ENCODE data around the gene ATOSA.

The ATOSA gene

DNA sequence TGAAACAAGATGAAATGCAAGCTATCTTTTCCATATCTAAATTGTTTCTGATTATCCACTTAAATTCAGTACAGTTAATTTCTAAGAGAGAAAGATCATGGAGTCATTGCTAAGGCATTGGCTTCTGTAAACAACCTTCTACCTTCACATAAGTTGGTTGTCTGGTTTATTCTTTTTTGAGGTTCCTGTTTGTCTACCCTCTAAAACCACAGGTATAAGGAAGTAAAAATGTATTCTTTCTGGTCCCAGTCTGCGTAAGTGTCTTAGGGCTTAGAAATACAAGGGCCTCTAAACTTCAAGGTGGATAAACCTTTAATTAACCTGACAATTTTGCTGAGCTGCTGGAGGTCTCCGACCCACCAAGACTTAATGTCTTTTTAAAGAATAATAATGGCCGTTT lies 3.6 kb upstream of the ATOSA start:
- no peak for DNase-seq

- no peak for DNase-seq
Observed at GRCh38 chr15:52682200-52682599, 3.0 kb upstream of the ATOSA start.

DNA sequence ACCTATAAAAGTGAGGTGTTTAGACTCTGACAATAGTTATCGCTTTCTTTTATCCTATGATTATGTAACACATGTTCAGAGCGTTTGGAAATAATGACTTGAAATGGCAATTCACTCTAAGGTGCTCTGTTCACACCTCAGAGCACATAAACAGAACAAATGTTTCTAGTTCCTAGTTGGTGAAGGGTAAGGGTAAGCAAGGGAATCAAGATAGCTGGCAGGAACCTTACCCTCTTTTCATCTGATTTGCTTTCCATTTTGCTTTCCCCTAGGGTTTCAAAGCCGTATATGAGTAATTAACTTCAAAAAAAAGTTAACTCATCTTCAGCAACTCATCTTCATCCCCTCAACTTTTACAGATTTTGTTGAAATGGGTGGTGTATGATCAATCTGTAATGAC lies 2.3 kb upstream of the ATOSA start:
- DNase-seq = no peak

- DNase-seq = no peak
Observed at GRCh38 chr15:52680761-52681160, 1.6 kb upstream of the ATOSA start.

DNA sequence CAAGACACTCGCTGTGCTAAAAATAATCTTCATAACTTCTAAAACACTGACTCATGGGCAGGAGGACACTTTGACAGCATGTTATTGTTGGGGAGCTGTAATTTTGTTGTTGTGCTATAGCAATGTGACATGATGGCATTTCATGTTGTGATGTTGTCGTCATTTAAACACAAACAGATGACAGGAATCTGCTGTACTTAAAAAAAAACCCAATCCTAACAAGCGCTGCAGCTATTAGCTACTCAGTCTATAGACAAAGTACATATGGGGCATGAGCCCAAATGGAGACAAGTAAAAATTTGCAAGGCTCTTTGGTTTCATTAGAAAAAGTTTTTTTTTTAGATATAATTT lies 828 bp upstream of the ATOSA start:
- no peak for DNase-seq

DNA sequence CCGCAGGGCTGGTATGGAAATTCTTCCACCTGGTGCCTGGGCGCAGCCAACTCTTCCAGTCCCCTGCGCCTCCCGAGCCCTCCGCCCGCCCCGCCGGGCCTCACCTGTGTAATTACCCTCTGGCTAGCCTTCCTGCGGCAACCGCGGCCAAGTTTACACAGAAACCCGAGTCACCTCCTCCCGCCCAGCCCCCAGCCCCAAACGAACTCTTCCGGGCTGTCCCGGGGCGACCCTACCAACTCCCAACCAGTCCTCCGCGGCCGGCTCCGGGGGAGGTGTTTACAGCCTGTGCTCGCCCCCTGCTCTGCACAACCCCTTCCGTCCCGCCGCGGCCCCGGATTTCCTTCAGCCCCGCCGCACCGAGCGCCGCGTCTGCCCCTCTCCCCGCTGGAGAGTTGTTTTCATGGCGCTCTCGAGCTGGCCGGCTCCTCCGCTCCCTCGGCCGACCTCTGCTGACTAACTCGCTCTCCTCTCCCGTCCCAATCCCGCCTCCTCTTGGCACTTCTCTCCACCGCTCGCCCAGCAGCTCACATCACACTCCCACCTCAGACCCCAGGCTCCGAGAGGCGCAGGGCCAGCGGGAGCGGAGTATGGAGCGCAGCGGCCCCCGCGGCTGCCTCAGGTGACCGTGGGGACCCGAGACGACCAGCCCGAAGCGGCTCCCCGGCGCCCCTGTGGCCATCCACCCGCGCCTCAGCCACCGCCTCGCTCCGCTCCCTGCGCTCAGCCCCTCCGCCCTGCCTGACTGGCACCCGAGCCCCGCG lies 538 bp downstream of the ATOSA start:
- DNase-seq = peak; percentile 32

GRCh38 chr15:52677593-52678467 lies 1.4 kb downstream of the ATOSA start:
- no peak for DNase-seq

DNA sequence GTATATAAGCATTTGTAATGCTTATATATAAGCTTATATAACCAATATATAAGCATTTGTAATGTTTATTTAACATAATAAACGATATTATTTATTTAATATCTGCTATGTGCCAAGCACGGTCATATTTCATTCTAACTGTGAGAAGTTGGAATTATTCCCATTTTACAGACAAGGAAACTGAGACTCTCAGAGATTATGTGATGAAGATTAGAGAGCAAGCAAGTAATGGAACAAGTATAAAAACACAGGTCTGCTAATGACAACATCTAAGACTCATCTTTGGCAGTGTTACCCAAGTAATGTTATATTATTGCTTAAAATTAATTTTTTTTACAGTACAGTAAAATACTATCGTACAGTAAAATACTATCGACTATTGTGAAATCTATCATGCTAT lies 4.4 kb downstream of the ATOSA start:
- DNase-seq = no peak

GRCh38 chr15:52673734-52674133 lies 5.5 kb downstream of the ATOSA start:
- DNase-seq = no peak

DNA sequence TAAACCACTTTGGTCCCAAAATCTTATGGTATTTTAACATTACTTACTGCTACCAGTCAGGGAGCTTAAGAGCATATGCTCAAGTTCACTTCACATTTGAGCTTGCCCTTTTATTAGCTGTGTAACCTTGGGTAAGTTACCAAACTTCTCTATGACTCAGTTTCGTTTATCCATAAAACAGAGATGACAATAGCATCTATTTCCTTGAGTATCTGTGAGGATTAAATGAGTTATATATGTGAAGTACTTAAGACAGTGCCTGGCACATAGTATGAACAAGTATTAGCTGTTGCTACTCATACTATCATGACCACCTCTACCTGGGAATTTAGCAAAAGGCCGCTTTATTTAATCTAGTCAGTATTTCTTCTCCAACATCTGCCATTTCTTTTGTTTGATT lies 5.9 kb downstream of the ATOSA start:
- DNase-seq = no peak

DNA sequence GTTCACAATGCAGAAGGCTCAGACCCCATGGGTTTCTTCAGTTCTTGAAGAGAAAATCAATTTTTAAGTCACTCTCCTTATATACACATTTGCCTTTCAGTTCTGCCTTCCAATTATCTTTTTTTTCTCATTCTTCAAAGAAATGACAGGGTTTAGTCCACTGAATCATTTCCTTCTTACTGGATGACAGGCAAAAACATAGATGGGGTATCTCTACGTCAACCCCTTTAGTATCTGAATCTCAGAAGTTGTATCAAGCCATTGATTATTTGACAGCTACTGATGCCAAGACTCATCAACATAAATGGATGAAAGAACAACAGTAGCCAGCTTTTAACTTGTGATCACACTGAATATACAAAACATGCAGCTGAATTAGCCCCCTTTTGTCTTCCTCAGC lies 6.5 kb downstream of the ATOSA start:
- DNase-seq = no peak

- DNase-seq = no peak
Observed at GRCh38 chr15:52670087-52670486, 9.1 kb downstream of the ATOSA start.

DNA sequence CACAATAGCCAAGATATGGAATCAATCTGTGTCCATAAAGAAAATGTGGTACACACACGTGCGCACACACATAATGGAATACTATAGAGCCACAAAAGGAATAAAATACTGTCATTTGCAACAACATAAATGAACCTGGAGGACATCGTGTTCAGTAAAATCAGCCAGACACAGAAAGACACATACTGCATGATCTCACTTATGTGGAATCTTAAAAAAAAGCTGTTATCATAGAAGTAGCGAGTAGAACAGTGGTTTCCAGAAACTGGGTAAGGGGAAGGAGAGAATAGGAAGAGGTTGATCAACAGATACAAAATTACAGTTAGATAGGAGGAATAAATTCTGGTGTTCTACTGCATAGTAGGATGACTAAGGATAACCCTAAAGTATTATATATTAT lies 11.1 kb downstream of the ATOSA start:
- no peak for DNase-seq

- DNase-seq = no peak
Observed at GRCh38 chr15:52667597-52667996, 11.6 kb downstream of the ATOSA start.

DNA sequence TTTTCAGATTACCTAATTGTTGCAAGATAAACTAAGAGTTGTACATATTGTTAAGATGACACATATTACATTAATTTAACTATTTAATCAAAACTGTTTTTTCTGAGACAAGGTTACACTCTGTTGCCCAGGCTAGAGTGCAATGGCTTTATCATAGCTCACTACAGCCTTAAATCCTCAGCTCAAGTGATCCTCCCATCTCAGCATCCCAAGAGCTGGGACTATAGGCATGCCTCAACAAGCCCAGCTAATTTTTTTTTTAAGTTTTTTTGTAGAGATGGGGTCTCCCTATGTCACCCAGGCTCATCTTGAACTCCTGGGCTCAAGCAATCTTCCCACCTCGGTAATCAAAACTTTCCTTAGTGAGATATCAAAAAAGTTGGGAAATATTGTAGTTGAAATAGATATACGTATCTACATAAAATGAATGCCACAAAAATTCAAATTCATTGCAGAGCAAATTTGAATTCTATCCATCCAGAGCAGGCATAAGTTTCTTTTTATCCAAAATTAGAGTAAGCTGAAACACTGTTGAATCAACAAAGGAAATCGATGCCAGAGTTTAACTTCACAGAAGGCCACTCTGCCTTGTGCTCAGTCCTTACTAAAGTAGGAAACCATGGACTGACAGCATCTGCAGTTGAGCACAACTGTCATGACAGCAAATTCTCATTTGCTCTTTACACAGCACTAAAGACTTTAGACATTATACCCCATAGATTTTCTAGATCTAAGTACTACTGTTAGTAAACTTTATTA lies 15.5 kb downstream of the ATOSA start:
- no peak for DNase-seq

GRCh38 chr15:52661909-52662308 lies 17.3 kb downstream of the ATOSA start:
- no peak for DNase-seq

- no peak for DNase-seq
Observed at GRCh38 chr15:52660192-52660591, 19.0 kb downstream of the ATOSA start.

DNA sequence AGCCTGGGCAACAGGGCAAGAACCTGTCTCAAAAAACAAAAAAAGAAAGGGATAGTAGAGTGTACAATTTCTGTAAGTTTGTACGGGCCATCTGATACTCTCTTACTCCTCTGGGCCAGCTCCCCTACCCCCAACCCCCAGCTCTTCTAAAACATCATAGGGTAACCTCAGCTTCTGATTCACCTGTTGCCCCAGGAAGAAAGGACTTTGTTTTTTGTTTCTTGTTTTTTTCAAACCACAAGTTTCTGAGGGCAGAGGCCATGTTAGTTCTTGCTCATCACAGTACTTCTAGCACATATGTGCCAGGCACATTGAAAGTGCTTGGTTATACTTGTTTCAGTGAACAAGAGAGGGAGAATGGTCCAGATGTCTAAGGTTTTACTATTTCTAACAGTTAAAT lies 20.2 kb downstream of the ATOSA start:
- DNase-seq = no peak

DNA sequence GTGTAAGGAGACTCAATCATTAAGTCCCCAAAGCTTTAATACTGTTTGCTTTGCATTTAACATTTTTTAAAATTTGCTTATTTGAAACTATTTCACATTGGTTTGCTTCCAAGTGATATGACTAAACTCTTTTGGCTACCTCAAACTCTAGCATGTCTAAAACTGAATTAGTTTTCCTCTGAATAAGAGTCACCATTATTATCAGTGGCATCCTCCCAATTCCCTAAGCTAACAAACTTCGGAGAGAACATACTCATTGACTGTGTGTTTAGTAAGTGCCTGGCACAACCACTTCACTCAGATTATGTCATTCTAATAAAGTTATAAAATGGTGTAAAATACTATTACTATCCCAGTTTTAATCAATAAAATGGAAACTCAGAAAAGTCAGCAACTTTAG lies 21.9 kb downstream of the ATOSA start:
- no peak for DNase-seq

DNA sequence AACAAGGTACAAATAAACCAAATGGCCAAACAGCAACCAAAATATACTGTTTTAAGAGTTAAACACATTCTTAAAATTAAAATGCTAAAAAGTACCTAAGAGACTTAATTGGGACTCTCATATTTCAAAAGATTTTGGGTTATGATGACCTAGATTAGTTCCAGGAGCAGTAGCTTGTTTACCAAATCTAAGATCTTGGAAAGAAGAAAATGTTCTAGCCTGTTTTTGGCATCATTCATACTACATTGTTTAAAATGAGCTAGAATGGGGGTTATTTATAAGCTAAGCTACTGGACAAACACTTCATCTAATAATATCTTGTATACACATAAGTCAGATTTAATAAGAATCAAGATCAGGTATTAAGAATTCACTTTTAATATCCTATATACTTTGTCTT lies 22.8 kb downstream of the ATOSA start:
- DNase-seq = no peak

GRCh38 chr15:52653431-52653964 lies 25.7 kb downstream of the ATOSA start:
- no peak for DNase-seq

DNA sequence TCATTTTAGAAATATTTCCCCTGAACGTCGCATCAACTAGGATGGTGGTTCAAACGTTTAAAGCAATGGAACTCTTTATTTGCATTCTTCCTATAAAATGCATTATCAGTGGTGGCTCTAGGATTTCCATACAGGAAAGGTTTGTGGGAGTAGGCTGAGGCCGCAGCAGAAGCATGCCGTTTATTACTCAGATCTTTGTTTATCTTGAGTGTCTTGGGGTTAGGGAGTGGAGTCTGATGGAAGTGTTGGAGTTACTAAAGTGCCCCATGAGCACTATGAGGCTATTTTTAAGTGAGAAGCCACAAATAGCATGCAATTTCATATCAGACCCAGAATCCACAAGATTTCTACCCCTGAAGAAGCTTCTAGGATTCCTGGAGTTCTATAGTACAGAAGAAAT lies 26.2 kb downstream of the ATOSA start:
- no peak for DNase-seq

DNA sequence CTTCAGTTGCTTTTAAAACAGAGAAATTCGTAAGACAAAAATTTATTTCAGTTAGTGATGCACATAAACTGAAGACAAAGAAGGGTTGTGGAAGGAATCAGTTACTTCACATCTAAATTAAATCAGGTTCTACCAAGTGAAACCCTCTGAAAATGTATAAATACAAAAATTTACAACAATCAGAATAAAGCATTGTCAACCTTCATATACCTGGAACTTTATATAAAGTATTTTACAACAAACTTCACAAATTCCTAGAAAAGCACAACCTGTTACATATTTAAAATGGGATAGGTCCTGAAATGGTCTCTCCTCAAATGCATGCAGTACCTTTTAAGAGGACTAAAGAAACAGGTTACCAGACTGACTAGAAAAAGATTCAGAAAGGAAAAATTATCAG lies 26.9 kb downstream of the ATOSA start:
- no peak for DNase-seq

DNA sequence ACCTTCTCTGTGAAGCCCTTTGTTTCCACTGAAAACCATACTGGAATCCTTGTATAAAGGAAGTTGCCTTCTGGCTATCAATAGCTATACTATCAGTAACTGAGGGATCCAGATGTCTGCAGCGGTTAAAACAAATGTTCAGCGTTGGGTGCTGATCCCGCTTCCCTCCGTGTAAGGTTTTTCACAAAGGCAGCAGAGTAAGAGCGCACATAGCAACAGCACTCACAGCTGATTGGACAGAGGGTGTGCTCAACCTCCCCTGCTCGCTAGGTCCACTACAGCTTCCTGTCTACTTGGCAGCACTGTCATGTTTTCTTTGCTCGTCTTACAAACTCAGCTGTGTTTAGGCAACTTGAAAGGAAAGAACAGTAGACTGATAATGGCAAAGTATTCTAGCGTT lies 27.3 kb downstream of the ATOSA start:
- peak; percentile 35 for DNase-seq

All from NCI-H1092 (cell line).